ENCODE data around the gene CD52. TPM values are rescaled to one million over a fixed set of nuclear protein-coding genes. Genes with fewer than 3 reads are reported as not detected.

CD52 gene
- total RNA-seq, 1 donor, result not detected

- no peak overlapping the region for H3K4me3 ChIP-seq (ENCODE audit: low read depth, low read length)
- TF ChIP-seq, protein P1, sequence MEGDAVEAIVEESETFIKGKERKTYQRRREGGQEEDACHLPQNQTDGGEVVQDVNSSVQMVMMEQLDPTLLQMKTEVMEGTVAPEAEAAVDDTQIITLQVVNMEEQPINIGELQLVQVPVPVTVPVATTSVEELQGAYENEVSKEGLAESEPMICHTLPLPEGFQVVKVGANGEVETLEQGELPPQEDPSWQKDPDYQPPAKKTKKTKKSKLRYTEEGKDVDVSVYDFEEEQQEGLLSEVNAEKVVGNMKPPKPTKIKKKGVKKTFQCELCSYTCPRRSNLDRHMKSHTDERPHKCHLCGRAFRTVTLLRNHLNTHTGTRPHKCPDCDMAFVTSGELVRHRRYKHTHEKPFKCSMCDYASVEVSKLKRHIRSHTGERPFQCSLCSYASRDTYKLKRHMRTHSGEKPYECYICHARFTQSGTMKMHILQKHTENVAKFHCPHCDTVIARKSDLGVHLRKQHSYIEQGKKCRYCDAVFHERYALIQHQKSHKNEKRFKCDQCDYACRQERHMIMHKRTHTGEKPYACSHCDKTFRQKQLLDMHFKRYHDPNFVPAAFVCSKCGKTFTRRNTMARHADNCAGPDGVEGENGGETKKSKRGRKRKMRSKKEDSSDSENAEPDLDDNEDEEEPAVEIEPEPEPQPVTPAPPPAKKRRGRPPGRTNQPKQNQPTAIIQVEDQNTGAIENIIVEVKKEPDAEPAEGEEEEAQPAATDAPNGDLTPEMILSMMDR (IDR thresholded peaks at IDR 0.05; ENCODE audit: insufficient read depth, low read depth, low read length), result no peak
- no peak for DNase-seq (ENCODE audit: low read depth)
These were observed 743 bp downstream of the CD52 start for GRCh38 chr1:26318338-26319064.

- DNase-seq (ENCODE audit: low read depth), result no peak
- no peak overlapping the region for H3K4me3 ChIP-seq (ENCODE audit: low read depth, low read length)
- TF ChIP-seq, protein P1 (IDR thresholded peaks at IDR 0.05; ENCODE audit: insufficient read depth, low read depth, low read length), result no peak
These were observed 3.1 kb downstream of the CD52 start for GRCh38 chr1:26320896-26321295.

DNA sequence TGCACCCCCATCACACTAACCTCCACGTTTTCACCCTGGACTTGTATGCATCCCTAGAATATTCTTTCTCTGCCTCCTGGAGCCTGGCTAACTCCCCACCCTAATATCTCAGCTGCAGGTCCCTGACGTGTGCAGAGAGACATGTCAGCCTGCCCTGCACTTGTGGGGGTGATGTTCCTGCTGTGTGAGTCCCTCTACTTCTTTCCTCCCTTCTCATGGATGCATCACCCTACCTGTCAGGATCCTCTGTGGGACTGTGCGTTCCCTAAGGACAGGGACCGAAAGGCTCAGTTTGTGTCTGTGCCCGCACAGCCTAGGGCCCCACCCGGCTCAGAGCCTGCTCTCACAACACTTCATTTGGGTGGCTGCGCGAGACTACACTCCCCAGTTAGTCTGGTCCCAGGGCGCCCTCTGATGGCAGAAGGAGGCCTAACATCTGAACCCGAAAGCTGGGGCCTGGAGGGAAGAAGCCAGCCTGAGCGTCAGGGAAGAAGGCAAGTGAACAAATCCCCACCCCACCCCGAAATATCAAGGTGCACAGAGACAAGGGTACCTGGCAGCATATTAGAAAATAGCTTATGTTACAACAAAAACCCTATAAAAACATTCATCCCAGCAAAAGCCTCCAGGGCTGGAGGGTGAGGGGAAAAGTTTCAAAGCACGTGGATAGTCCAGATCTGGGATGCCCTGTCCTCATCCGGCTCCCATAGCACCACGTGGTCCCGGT lies 3.7 kb downstream of the CD52 start:
- peak; percentile 85 for DNase-seq (ENCODE audit: low read depth)
- no peak overlapping the region for H3K4me3 ChIP-seq (ENCODE audit: low read depth, low read length)

GRCh38 chr1:26322042-26322331 lies 4.2 kb downstream of the CD52 start:
- no peak overlapping the region for H3K4me3 ChIP-seq (ENCODE audit: low read depth, low read length)

More for the DNA sequence above, 3.7 kb downstream of the CD52 start:
- TF ChIP-seq, protein P1 (IDR thresholded peaks at IDR 0.05; ENCODE audit: insufficient read depth, low read depth, low read length), result peak; percentile 81

DNA sequence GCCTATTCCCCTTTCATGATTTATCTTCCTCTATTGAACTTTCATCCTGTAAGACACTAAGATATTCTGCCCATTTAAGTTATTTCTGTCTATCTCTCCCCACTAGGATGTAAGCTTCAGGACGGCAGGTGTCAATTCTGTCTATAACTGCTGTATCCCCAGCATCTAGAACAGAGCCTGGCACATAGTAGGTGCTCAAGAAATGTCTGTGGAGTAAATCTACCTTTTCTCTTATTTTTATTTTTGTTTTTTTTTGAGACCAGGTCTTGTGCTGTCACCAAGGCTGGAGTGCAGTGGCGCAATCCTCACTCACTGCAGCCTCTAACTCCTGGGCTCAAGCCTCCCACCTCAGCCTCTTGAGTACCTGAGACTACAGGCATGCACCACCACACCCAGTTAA lies 5.6 kb downstream of the CD52 start:
- no peak for DNase-seq (ENCODE audit: low read depth)
- no peak overlapping the region for H3K4me3 ChIP-seq (ENCODE audit: low read depth, low read length)
- TF ChIP-seq, protein P1 (IDR thresholded peaks at IDR 0.05; ENCODE audit: insufficient read depth, low read depth, low read length), result no peak

More at GRCh38 chr1:26322042-26322331, 4.2 kb downstream of the CD52 start:
- TF ChIP-seq, protein P1 (IDR thresholded peaks at IDR 0.05; ENCODE audit: insufficient read depth, low read depth, low read length), result no peak
- no peak for DNase-seq (ENCODE audit: low read depth)

DNA sequence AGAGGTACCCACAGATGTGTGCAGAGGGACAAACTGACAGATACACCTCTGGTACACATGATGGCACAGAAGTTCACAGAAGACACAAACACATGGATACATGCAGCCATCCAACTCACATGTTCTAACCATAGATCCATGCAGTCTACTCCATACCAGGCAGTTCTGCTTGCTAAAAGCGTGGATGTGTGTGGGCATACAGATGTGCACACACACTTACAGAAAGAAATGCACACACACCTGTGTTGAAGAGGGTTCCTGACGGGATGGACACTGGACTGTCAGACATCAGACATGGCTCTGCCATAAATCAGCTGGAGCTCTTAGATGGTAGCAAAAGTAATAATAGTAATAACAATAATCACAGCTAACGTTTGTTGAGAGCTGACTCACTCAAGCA lies 6.8 kb downstream of the CD52 start:
- DNase-seq (ENCODE audit: low read depth), result no peak
- no peak overlapping the region for H3K4me3 ChIP-seq (ENCODE audit: low read depth, low read length)
- TF ChIP-seq, protein P1 (IDR thresholded peaks at IDR 0.05; ENCODE audit: insufficient read depth, low read depth, low read length), result no peak
